ENCODE measurements around the gene C1QTNF12.

The C1QTNF12 gene

DNA sequence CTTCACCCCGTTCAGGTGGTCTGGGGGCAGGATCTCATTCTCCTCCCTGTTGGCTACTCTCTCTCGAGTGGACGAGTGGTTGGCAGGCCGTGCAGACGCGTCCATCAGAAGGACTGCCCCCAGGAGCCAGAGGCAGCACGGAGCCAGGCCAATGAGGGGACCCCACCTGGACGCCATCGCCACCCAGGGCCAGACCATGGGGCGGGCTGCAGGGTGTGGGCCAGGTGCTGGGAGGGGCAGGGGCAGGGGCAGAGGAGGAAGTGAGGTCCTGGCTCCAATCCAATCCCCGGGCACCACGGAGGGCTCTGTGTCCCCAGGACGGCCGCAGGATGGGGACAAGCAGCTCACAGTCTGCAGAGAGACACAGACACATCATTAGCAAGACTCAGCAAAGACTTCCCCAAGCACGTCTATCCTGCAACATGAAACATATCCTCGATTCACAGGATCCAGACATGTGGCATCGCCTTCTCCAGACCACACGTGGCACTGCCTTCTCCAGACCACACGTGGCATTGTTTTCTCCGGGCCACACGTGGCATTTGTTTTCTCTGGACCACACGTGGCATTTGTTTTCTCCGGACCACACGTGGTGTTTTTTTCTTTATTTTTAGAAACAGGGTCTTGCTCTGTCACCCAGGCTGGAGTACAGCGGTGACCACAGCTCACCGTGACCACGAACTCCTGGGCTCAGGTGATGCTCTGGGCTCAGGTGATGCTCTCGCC, 17.8 kb downstream of the C1QTNF12 start:
- TF ChIP-seq CTCF (IDR thresholded peaks at IDR 0.05; ENCODE audit: insufficient read depth, low read length) (no peak), POLR2AphosphoS5 (IDR thresholded peaks at IDR 0.05; ENCODE audit: low read depth) (no peak), SPI1 (IDR thresholded peaks at IDR 0.05; ENCODE audit: borderline replicate concordance, low read depth) (no peak), REST (IDR thresholded peaks at IDR 0.05; ENCODE audit: insufficient replicate concordance, low read depth) (no peak), GABPA (IDR thresholded peaks at IDR 0.05; ENCODE audit: low read depth) (no peak)
- Histone ChIP-seq H3K27me3 (ENCODE audit: insufficient read depth, poor library complexity, severe bottlenecking) (no peaks in the 10 kb centered on the region), H3K27ac (replicated peaks) (no peak overlapping the region), H3K4me3 (replicated peaks; ENCODE audit: insufficient read depth, low read length) (no peak overlapping the region)
- no peak for DNase-seq (ENCODE audit: low read depth in 1 of 2, low spot score in 1 of 2)

GRCh38 chr1:1228187-1228586, 18.3 kb downstream of the C1QTNF12 start:
- H3K4me3 ChIP-seq (replicated peaks; ENCODE audit: insufficient read depth, low read length): no peak overlapping the region
- H3K27ac ChIP-seq (replicated peaks): no peak overlapping the region
- no peaks in the 10 kb centered on the region for H3K27me3 ChIP-seq (ENCODE audit: insufficient read depth, poor library complexity, severe bottlenecking)
- no peak for TF ChIP-seq REST (IDR thresholded peaks at IDR 0.05; ENCODE audit: insufficient replicate concordance, low read depth)
- TF ChIP-seq SPI1 (IDR thresholded peaks at IDR 0.05; ENCODE audit: borderline replicate concordance, low read depth): no peak
- TF ChIP-seq POLR2AphosphoS5 (IDR thresholded peaks at IDR 0.05; ENCODE audit: low read depth): no peak
- no peak for TF ChIP-seq CTCF (IDR thresholded peaks at IDR 0.05; ENCODE audit: insufficient read depth, low read length)
- no peak for TF ChIP-seq GABPA (IDR thresholded peaks at IDR 0.05; ENCODE audit: low read depth)
- DNase-seq (ENCODE audit: low read depth in 1 of 2, low spot score in 1 of 2): no peak

- Histone ChIP-seq H3K4me3 (replicated peaks; ENCODE audit: insufficient read depth, low read length) (no peak overlapping the region), H3K27ac (replicated peaks) (no peak overlapping the region), H3K27me3 (ENCODE audit: insufficient read depth, poor library complexity, severe bottlenecking) (no peaks in the 10 kb centered on the region)
- no peak for TF ChIP-seq GABPA (IDR thresholded peaks at IDR 0.05; ENCODE audit: low read depth)
- TF ChIP-seq SPI1 (IDR thresholded peaks at IDR 0.05; ENCODE audit: borderline replicate concordance, low read depth): no peak
- TF ChIP-seq CTCF (IDR thresholded peaks at IDR 0.05; ENCODE audit: insufficient read depth, low read length): no peak
- TF ChIP-seq REST (IDR thresholded peaks at IDR 0.05; ENCODE audit: insufficient replicate concordance, low read depth): no peak
- no peak for TF ChIP-seq POLR2AphosphoS5 (IDR thresholded peaks at IDR 0.05; ENCODE audit: low read depth)
- DNase-seq (ENCODE audit: low read depth in 1 of 2, low spot score in 1 of 2): no peak
Observed at GRCh38 chr1:1227386-1227785, 19.1 kb downstream of the C1QTNF12 start.

All from HL-60 (cell line).